Right kidney (tissue), 1 donor: ENCODE measurements around the gene CADM1.
A peak's percentile ranks its signal among the peaks of the same experiment; 100 is the strongest.
"Not testable (repeated sequence)": the region's sequence is repeated elsewhere in the genome, so short reads cannot be mapped to it uniquely, and the experiment has no call there.

Source experiments
- DNase-seq: peaks from one replicate; pipeline ENCODE4 v3.0.0-alpha.2; 2016

The CADM1 gene

GRCh38 chr11:115481528-115481927 is 22.7 kb downstream of the CADM1 start:
- no peak for DNase-seq

GRCh38 chr11:115480611-115481010 is 23.6 kb downstream of the CADM1 start:
- no peak for DNase-seq

- no peak for DNase-seq
Observed at GRCh38 chr11:115477410-115477809, 26.8 kb downstream of the CADM1 start.

- DNase-seq, result no peak
Observed at GRCh38 chr11:115476463-115477286, 27.5 kb downstream of the CADM1 start.

GRCh38 chr11:115475564-115475963 is 28.7 kb downstream of the CADM1 start:
- no peak for DNase-seq

GRCh38 chr11:115474306-115474705 is 29.9 kb downstream of the CADM1 start:
- not testable (repeated sequence) for DNase-seq

- DNase-seq, result no peak
Observed at GRCh38 chr11:115473167-115473566, 31.0 kb downstream of the CADM1 start.

- no peak for DNase-seq
Observed at GRCh38 chr11:115471367-115471766, 32.8 kb downstream of the CADM1 start.

- DNase-seq, result no peak
Observed at GRCh38 chr11:115470928-115471327, 33.3 kb downstream of the CADM1 start.

GRCh38 chr11:115469361-115469760 is 34.9 kb downstream of the CADM1 start:
- no peak for DNase-seq

- no peak for DNase-seq
Observed at GRCh38 chr11:115466122-115466521, 38.1 kb downstream of the CADM1 start.

GRCh38 chr11:115464269-115464668 is 39.9 kb downstream of the CADM1 start:
- no peak for DNase-seq

GRCh38 chr11:115463606-115464005 is 40.6 kb downstream of the CADM1 start:
- DNase-seq, result no peak

GRCh38 chr11:115462757-115463156 is 41.5 kb downstream of the CADM1 start:
- DNase-seq, result no peak

GRCh38 chr11:115462004-115462541 is 42.1 kb downstream of the CADM1 start:
- peak; percentile 32 for DNase-seq

- DNase-seq, result no peak
Observed at GRCh38 chr11:115460512-115460911, 43.7 kb downstream of the CADM1 start.

- no peak for DNase-seq
Observed at GRCh38 chr11:115459563-115459962, 44.7 kb downstream of the CADM1 start.

- DNase-seq, result no peak
Observed at GRCh38 chr11:115458877-115459276, 45.3 kb downstream of the CADM1 start.

GRCh38 chr11:115456019-115456418 is 48.2 kb downstream of the CADM1 start:
- DNase-seq, result no peak

GRCh38 chr11:115455613-115456012 is 48.6 kb downstream of the CADM1 start:
- DNase-seq, result no peak

GRCh38 chr11:115454525-115454924 is 49.7 kb downstream of the CADM1 start:
- DNase-seq, result no peak

- no peak for DNase-seq
Observed at GRCh38 chr11:115453693-115454490, 50.3 kb downstream of the CADM1 start.

GRCh38 chr11:115452241-115452640 is 52.0 kb downstream of the CADM1 start:
- no peak for DNase-seq
